Prostate gland (tissue), 2 donors: Measurements from ENCODE around the gene EXO1. TPM values are rescaled to one million over a fixed set of nuclear protein-coding genes. Genes with fewer than 3 reads are reported as not detected.
"Not testable (repeated sequence)": the region's sequence is repeated elsewhere in the genome, so short reads cannot be mapped to it uniquely, and the experiment has no call there.

Experiments used
- DNase-seq: peaks from one replicate; pipeline ENCODE4 v3.0.0-alpha.2; 2019; ENCODE audit warnings: low spot score
- H3K27ac ChIP-seq, 2 donors: fragments of 200-600 bp; sonication (generic); 2 replicates each; pipeline ENCODE4 v1.5.1; 2017 to 2019
- H3K27me3 ChIP-seq: fragments of 200-600 bp; sonication (generic); replicated peaks from 2 replicates; pipeline ENCODE4 v1.5.1; 2019; ENCODE audit not compliant: insufficient read depth
- H3K36me3 ChIP-seq, 2 donors: fragments of 200-600 bp; sonication (generic); 1 replicate in 1 of 2; 2 replicates in 1 of 2; pipeline versions ENCODE4 v1.5.1 to v1.8.1; 2017 to 2019
- H3K4me1 ChIP-seq: fragments of 200-600 bp; sonication (generic); replicated peaks from 2 replicates; pipeline ENCODE4 v1.5.1; 2019
- H3K4me3 ChIP-seq, 2 donors: fragments of 200-600 bp; sonication (generic); 2 replicates each; pipeline ENCODE4 v1.5.1; 2017 to 2019
- H3K9me3 ChIP-seq: fragments of 200-600 bp; sonication (generic); 2 replicates; pipeline ENCODE4 v1.5.1; 2017
- POLR2A ChIP-seq: fragments of 450-650 bp; IDR thresholded peaks from one replicate; pipeline ENCODE4 v1.6.1; 2016; ENCODE audit warnings: antibody characterized with exemption, mild to moderate bottlenecking
- POLR2AphosphoS5 ChIP-seq: sonication (generic); formaldehyde crosslinking; IDR thresholded peaks from one replicate; pipeline ENCODE4 v1.6.1; 2017; ENCODE audit warnings: antibody characterized with exemption
- WGBS: methylation state at CpG from one replicate; pipeline ENCODE4 v1.1.5; 2018; 5-methylcytosine and 5-hydroxymethylcytosine counted together
- intact Hi-C: fragments of 100-400 bp; cut with DNase I; formaldehyde crosslinking; loops from one replicate; pipeline ENCODE4 v1.14.2; 2022
- total RNA-seq, 2 donors: library from RNA; depleted of rRNA; stranded (reverse); fragments of >200 nt; gene quantifications; one replicate each; pipeline ENCODE4 v1.1.0, GENCODE V29; 2016
- TF ChIP-seq, protein P1 (sequence below), 4 experiments: fragments of 200-600 bp in 2 of 4; fragments of 450-650 bp in 2 of 4; sonication (generic) in 2 of 4; IDR thresholded peaks; 1 replicate in 3 of 4; 2 replicates in 1 of 4; pipeline ENCODE4 v1.5.1; 2016 to 2019; ENCODE audit warnings: antibody characterized with exemption in 4 of 4, mild to moderate bottlenecking in 2 of 4, moderate library complexity in 2 of 4

Gene EXO1
- total RNA-seq, 2 donors from 2014 or later = 0.36 to 3.1 TPM

- no peak overlapping the region for H3K27ac ChIP-seq
- DNase-seq = no peak
- no peaks in the 10 kb centered on the region for H3K36me3 ChIP-seq
- intact Hi-C loops = no loop called here
- no peaks in the 10 kb centered on the region for H3K27me3 ChIP-seq
- H3K4me1 ChIP-seq = no peaks in the 10 kb centered on the region
- H3K9me3 ChIP-seq = no peaks in the 10 kb centered on the region
- TF ChIP-seq POLR2AphosphoS5 (no peak), POLR2A (no peak)
- TF ChIP-seq, protein P1, sequence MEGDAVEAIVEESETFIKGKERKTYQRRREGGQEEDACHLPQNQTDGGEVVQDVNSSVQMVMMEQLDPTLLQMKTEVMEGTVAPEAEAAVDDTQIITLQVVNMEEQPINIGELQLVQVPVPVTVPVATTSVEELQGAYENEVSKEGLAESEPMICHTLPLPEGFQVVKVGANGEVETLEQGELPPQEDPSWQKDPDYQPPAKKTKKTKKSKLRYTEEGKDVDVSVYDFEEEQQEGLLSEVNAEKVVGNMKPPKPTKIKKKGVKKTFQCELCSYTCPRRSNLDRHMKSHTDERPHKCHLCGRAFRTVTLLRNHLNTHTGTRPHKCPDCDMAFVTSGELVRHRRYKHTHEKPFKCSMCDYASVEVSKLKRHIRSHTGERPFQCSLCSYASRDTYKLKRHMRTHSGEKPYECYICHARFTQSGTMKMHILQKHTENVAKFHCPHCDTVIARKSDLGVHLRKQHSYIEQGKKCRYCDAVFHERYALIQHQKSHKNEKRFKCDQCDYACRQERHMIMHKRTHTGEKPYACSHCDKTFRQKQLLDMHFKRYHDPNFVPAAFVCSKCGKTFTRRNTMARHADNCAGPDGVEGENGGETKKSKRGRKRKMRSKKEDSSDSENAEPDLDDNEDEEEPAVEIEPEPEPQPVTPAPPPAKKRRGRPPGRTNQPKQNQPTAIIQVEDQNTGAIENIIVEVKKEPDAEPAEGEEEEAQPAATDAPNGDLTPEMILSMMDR (IDR thresholded peaks at IDR 0.05) = no peak
- no peak overlapping the region for H3K4me3 ChIP-seq
Measured at GRCh38 chr1:241846375-241846774, 1.6 kb upstream of the EXO1 start.

GRCh38 chr1:241846862-241847539 lies 1.0 kb upstream of the EXO1 start:
- intact Hi-C loops = no loop called here
- Histone ChIP-seq H3K9me3 (no peaks in the 10 kb centered on the region), H3K27me3 (no peaks in the 10 kb centered on the region), H3K4me3 (peak overlapping the region in 1 of 2 donors; percentile 87), H3K4me1 (no peaks in the 10 kb centered on the region), H3K27ac (no peak overlapping the region), H3K36me3 (no peaks in the 10 kb centered on the region)
- TF ChIP-seq POLR2A = no peak
- TF ChIP-seq POLR2AphosphoS5 = no peak
- TF ChIP-seq, protein P1 (IDR thresholded peaks at IDR 0.05) = no peak
- 80% methylated on average over 4 of the region's 4 CpGs for WGBS
- DNase-seq = no peak

GRCh38 chr1:241847540-241847795 lies 536 bp upstream of the EXO1 start:
- H3K36me3 ChIP-seq = no peaks in the 10 kb centered on the region
- H3K27ac ChIP-seq = peak overlapping the region; percentile 97 to 99
- intact Hi-C loops = no loop called here
- peak overlapping the region; percentile 59 to 87 for H3K4me3 ChIP-seq
- H3K9me3 ChIP-seq = no peaks in the 10 kb centered on the region
- no peak for DNase-seq
- 10% methylated on average over 6 of the region's 6 CpGs for WGBS
- TF ChIP-seq POLR2A (no peak), POLR2AphosphoS5 (no peak)
- TF ChIP-seq, protein P1 (IDR thresholded peaks at IDR 0.05) = no peak
- no peaks in the 10 kb centered on the region for H3K4me1 ChIP-seq
- H3K27me3 ChIP-seq = no peaks in the 10 kb centered on the region

DNA sequence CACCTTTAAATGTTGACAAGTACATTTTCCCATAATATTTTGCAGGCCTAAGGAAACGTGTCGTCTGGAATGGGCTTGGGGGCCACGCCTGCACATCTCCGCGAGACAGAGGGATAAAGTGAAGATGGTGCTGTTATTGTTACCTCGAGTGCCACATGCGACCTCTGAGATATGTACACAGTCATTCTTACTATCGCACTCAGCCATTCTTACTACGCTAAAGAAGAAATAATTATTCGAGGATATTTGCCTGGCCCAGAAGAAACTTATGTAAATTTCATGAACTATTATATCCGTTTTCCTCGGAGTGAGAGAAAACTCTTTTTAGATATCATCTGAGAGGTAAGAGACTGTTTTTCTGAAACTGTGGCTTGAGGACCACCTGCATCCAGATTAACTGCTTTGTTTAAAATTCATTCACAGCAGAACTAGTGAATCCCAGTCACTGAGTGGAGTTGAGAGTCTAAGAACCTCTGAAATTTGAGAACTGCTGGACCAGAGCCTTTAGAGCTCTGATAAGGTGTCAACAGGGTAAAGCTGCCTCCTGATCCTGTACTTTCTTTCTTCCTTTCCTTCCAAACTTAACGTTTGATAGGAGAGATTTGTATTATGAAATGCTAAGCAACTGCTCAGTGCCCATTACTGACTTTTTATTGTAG lies 811 bp downstream of the EXO1 start:
- DNase-seq = no peak
- no peaks in the 10 kb centered on the region for H3K4me1 ChIP-seq
- no peaks in the 10 kb centered on the region for H3K9me3 ChIP-seq
- no peaks in the 10 kb centered on the region for H3K36me3 ChIP-seq
- H3K4me3 ChIP-seq = peak overlapping the region in 1 of 2 donors; percentile 59
- WGBS = 5% methylated on average over 13 of the region's 13 CpGs
- no peaks in the 10 kb centered on the region for H3K27me3 ChIP-seq
- no peak overlapping the region for H3K27ac ChIP-seq
- intact Hi-C loops = no loop called here
- no peak for TF ChIP-seq POLR2AphosphoS5
- TF ChIP-seq POLR2A = no peak
- TF ChIP-seq, protein P1 (IDR thresholded peaks at IDR 0.05) = no peak

- Histone ChIP-seq H3K27ac (no peak overlapping the region), H3K4me1 (no peaks in the 10 kb centered on the region), H3K4me3 (no peak overlapping the region), H3K36me3 (no peaks in the 10 kb centered on the region), H3K27me3 (no peaks in the 10 kb centered on the region), H3K9me3 (no peaks in the 10 kb centered on the region)
- no peak for TF ChIP-seq POLR2A
- TF ChIP-seq, protein P1 (IDR thresholded peaks at IDR 0.05) = no peak
- no peak for TF ChIP-seq POLR2AphosphoS5
- WGBS = 42% methylated on average over 6 of the region's 6 CpGs
- intact Hi-C loops = no loop called here
- no peak for DNase-seq
Measured at GRCh38 chr1:241849345-241849695, 1.3 kb downstream of the EXO1 start.

- H3K4me1 ChIP-seq, H3K9me3 ChIP-seq, H3K27me3 ChIP-seq, DNase-seq, H3K36me3 ChIP-seq, H3K4me3 ChIP-seq, intact Hi-C loops, H3K27ac ChIP-seq: not testable (repeated sequence)
- WGBS = 96% methylated on average over 41 of the region's 41 CpGs
Measured at GRCh38 chr1:241855545-241856140, 7.6 kb downstream of the EXO1 start.
